HL-60 (cell line): Measurements from ENCODE around the gene ALX3.

Experiments
- CTCF ChIP-seq: IDR thresholded peaks from one replicate; pipeline ENCODE4 v1.5.1; 2011; ENCODE audit warnings: low read length, control low read depth, inconsistent platforms; ENCODE audit not compliant: insufficient read depth
- REST ChIP-seq: IDR thresholded peaks from 2 replicates; pipeline ENCODE4 v1.6.1; 2012; ENCODE audit warnings: low read depth; ENCODE audit not compliant: insufficient replicate concordance

GRCh38 chr1:110043016-110043415, 27.5 kb downstream of the ALX3 start:
- TF ChIP-seq CTCF, result no peak
- no peak for TF ChIP-seq REST
